ENCODE results near the gene INCA1.

Gene INCA1

GRCh38 chr17:4965311-4965986 lies 31.9 kb downstream of the INCA1 start:
- TF ChIP-seq, protein P1, sequence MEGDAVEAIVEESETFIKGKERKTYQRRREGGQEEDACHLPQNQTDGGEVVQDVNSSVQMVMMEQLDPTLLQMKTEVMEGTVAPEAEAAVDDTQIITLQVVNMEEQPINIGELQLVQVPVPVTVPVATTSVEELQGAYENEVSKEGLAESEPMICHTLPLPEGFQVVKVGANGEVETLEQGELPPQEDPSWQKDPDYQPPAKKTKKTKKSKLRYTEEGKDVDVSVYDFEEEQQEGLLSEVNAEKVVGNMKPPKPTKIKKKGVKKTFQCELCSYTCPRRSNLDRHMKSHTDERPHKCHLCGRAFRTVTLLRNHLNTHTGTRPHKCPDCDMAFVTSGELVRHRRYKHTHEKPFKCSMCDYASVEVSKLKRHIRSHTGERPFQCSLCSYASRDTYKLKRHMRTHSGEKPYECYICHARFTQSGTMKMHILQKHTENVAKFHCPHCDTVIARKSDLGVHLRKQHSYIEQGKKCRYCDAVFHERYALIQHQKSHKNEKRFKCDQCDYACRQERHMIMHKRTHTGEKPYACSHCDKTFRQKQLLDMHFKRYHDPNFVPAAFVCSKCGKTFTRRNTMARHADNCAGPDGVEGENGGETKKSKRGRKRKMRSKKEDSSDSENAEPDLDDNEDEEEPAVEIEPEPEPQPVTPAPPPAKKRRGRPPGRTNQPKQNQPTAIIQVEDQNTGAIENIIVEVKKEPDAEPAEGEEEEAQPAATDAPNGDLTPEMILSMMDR (IDR thresholded peaks at IDR 0.05; ENCODE audit: low read depth, low read length), result no peak
- H3K4me3 ChIP-seq (ENCODE audit: low read depth, low read length), result no peak overlapping the region

DNA sequence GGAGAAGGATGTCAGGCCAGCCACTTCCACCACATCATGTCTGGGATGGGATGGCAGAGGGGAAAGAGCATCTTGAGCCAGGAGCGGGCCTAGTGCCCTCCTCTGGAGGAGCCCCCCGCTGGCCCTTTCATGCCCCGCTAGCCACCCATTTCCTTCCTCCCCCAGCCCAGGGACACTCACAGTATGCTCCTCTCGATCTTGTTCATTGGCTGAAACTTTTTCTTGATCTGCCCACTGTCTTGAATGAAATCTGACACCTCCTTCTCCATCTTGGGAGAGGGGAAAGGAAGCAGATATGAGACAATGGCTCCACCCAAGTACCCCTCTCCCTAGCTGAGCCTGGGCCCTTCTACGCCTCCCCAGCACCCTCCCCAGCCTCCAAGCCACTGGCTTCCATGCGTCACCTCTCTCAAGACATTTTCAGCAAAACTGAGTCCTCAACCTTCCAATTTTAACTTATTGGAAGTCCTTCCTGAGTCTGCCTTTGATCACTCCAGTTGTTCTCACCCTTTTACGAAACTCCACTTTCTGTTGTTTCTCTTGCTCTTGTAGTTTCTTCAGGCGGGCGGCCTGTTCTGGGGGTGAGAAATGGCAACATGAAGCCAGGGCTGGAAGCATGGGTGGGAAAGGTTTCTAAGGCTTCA lies 36.9 kb downstream of the INCA1 start:
- TF ChIP-seq, protein P1 (IDR thresholded peaks at IDR 0.05; ENCODE audit: low read depth, low read length), result no peak
- H3K4me3 ChIP-seq (ENCODE audit: low read depth, low read length), result no peak overlapping the region

DNA sequence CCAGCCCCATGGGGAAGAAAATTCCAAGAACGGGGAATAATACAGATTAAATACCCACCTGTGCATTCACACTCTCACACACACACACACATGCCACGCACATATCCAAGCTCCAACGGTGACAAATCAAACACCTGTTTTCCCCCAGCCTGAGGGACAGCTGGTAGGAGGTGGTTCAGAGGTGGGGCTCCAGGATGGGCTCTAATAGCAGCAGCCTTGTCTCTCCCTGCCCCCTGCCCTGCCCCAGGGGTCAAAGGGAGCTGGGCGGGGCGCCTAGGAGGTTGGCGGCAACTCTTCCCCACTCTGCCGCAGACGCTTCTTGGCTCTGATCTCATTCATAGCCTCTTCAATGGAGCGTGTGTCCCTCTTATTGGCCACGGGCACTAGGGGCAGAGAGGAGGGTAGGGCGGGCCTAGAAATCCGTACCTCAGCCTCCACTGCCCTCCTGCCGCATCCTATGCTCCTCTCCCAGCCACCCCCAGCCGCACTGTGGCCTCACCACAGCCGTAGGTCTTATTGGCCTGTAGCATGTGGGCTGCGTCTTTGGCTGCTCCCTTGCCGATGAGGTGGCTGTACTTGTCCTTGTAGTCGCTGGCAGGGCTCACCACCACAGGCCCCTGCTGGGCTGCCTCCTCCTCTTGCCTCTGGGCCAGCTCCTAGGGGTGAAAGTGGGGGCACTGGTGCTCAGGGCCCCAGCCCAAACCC lies 37.9 kb downstream of the INCA1 start:
- no peak overlapping the region for H3K4me3 ChIP-seq (ENCODE audit: low read depth, low read length)
- TF ChIP-seq, protein P1 (IDR thresholded peaks at IDR 0.05; ENCODE audit: low read depth, low read length), result no peak

DNA sequence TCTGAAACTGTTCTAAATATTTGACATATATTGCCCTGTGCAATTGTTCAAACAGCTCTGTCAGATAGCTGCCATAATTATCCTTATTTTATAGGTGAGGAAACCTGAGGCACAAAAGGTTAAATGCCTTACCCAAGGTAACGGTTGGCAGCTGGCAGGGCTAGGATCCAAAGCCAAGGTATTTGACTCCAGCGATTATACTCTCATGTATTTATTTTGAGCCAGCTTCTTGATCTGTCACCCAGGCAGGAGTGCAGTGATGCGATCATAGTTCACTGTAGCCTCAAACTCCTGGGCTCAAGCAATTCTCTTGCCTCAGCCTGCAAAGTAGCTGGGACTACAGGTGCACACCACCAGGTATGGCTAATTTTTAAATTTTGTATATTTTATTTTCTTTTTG lies 39.2 kb downstream of the INCA1 start:
- H3K4me3 ChIP-seq (ENCODE audit: low read depth, low read length), result no peak overlapping the region
- TF ChIP-seq, protein P1 (IDR thresholded peaks at IDR 0.05; ENCODE audit: low read depth, low read length), result no peak

DNA sequence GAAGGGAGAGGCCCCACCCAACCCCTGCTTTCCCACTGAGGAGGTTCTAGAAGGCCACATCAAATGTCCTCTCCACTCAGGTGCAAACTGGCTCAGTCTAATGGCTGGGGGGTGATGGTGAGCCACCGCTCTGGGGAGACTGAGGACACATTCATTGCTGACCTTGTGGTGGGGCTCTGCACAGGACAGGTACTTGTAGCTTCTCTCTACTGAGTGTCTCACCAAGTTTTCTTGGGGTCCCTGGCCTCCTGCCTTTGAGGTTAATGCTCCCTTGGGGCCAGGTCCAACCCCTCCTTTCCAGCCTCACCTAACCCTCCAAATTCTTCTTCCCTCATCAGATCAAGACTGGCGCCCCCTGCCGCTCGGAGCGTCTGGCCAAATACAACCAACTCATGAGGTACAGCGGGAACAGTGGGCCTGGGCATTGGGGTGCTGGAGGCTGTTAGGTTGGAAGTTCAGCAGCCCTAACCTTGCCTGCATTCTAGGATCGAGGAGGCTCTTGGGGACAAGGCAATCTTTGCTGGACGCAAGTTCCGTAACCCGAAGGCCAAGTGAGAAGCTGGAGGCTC lies 40.7 kb downstream of the INCA1 start:
- TF ChIP-seq, protein P1 (IDR thresholded peaks at IDR 0.05; ENCODE audit: low read depth, low read length), result 0 out of 2 replicates have a peak, but pooled peaks have one; percentile 11
- H3K4me3 ChIP-seq (ENCODE audit: low read depth, low read length), result no peak overlapping the region

DNA sequence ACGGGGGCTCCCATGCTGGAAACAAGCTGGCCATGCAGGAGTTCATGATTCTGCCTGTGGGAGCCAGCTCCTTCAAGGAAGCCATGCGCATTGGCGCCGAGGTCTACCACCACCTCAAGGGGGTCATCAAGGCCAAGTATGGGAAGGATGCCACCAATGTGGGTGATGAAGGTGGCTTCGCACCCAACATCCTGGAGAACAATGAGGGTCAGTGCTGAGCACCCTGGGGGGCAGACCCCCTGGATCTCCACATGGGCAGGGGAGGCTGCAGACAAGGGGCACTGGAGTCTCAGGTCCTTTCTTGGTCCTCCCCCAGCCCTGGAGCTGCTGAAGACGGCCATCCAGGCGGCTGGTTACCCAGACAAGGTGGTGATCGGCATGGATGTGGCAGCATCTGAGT lies 42.2 kb downstream of the INCA1 start:
- no peak overlapping the region for H3K4me3 ChIP-seq (ENCODE audit: low read depth, low read length)
- TF ChIP-seq, protein P1 (IDR thresholded peaks at IDR 0.05; ENCODE audit: low read depth, low read length), result no peak

Measured in WI38 (cell line).